Mucosa of rectum (tissue), 2 donors: ENCODE data around the gene ELFN2.

Experiments
- H3K27ac ChIP-seq, 2 donors: one replicate each; pipeline ENCODE4 v1.7.0; 2013; ENCODE audit warnings: inconsistent platforms in 2 of 2, low read depth in 2 of 2, low read length in 2 of 2
- H3K27me3 ChIP-seq, 2 donors: one replicate each; pipeline ENCODE4 v1.7.0; 2013; ENCODE audit warnings: low read length in 2 of 2; ENCODE audit not compliant: control insufficient read depth in 2 of 2, insufficient read depth in 2 of 2
- H3K36me3 ChIP-seq, 2 donors: one replicate each; pipeline ENCODE4 v1.7.0; 2013; ENCODE audit warnings: low read length in 2 of 2; ENCODE audit not compliant: control insufficient read depth in 2 of 2, insufficient read depth in 2 of 2
- H3K4me1 ChIP-seq, 2 donors: one replicate each; pipeline ENCODE4 v1.7.0; 2013; ENCODE audit warnings: low read length in 2 of 2, mild to moderate bottlenecking in 1 of 2; ENCODE audit not compliant: control insufficient read depth in 2 of 2, insufficient read depth in 2 of 2
- H3K4me3 ChIP-seq, 2 donors: one replicate each; pipeline ENCODE4 v1.7.0; 2013; ENCODE audit warnings: low read length in 2 of 2
- H3K9ac ChIP-seq, 2 donors: one replicate each; pipeline ENCODE4 v1.7.0; 2013; ENCODE audit warnings: low read length in 2 of 2, low read depth in 1 of 2, mild to moderate bottlenecking in 1 of 2
- H3K9me3 ChIP-seq, 2 donors: one replicate each; pipeline ENCODE4 v1.7.0; 2013; ENCODE audit warnings: low read length in 2 of 2; ENCODE audit not compliant: control insufficient read depth in 2 of 2
- donor health status: healthy.
- donor health status: Normal muscosa, but diverticular disease.

Gene ELFN2

DNA sequence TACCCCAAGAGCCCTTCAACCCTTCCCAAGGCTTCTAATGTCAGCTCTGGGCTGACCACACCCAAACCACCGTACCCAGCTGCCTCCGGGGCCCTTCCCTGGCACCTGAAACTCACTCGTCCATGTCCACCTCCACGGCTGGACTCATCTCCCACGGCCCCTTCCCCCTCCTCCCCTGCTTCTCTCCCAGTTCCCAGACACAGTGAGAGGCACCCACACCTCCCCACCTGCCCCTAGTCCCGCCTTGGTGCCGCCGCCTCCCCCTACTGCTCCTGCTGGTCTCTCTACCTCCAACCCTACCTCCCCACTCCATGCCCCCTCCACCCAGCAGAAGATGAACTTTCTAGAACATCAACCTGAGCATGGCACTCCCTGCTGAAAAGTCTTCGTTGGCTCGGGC lies 39.5 kb downstream of the ELFN2 start:
- no peak overlapping the region for H3K27ac ChIP-seq
- H3K4me1 ChIP-seq, result no peaks in the 10 kb centered on the region
- no peaks in the 10 kb centered on the region for H3K9me3 ChIP-seq
- peaks cover 2 to 7% of the 10 kb centered on the region in 2 donors for H3K27me3 ChIP-seq
- no peak overlapping the region for H3K4me3 ChIP-seq
- no peaks in the 10 kb centered on the region for H3K36me3 ChIP-seq
- no peak overlapping the region for H3K9ac ChIP-seq

DNA sequence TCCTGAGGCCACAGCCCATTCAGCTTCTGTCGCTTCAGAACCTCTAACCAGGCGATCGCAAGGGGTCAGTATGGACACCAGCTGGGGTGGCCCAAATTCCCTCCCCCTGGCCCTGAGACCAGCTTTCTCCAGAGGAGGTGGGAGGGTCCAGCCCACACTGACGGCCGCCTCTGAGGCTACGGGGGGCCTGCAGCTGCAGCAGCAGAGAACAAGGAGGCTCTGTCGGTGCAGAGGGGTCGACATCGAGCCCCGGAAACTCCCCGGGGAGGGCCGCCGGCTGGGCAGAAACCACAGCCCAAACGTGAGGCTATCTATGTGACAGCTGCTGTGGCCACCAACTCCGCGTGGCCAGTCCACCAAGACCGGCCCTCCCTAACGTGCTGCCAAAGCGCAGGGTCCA lies 40.8 kb downstream of the ELFN2 start:
- Histone ChIP-seq H3K4me3 (no peak overlapping the region), H3K9me3 (no peaks in the 10 kb centered on the region), H3K27ac (no peak overlapping the region), H3K27me3 (peaks cover 2 to 9% of the 10 kb centered on the region in 2 donors), H3K4me1 (no peaks in the 10 kb centered on the region), H3K9ac (no peak overlapping the region), H3K36me3 (no peaks in the 10 kb centered on the region)

DNA sequence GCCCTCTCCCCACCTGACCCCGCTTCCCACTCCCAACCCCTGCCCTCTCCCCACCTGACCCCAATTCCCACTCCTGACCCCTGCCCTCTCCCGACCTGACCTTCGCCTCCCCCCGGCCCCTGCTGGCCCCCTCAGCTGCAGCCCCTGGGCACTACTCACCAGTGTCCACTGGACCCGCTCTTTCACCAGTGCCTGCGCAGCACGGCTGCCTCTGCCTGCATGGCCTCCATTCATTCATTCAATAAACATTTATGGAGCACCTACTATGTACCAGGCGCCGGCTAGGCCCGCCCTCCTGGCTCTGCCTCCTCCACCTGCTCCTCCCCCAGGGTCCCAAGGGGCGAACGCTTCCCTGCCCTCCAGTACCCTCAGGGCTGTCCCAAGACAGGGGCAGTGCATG lies 42.6 kb downstream of the ELFN2 start:
- H3K4me3 ChIP-seq, result no peak overlapping the region
- peaks cover 4 to 19% of the 10 kb centered on the region in 2 donors for H3K27me3 ChIP-seq

DNA sequence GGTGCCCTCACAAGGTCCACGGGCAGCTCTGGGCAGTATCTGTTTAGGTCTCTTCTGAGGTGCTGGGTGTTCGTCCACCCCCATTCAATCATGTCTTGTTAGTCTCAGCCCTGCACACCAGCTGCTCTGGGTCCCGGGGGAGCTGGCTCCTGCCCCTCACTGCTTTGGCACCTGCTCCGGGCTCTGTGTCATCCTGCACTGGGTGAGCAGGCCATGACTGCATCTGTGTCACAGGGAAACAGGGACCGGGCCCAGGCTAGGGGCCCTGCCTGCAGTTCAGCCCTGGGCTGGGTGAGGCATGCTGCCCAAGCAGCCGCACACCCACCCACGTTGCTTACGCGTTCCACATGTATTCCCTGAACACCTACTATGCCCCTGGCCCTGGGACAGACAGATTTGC lies 43.9 kb downstream of the ELFN2 start:
- Histone ChIP-seq H3K4me3 (no peak overlapping the region), H3K27ac (no peak overlapping the region), H3K36me3 (no peaks in the 10 kb centered on the region), H3K27me3 (peaks cover 4 to 20% of the 10 kb centered on the region in 2 donors), H3K4me1 (no peaks in the 10 kb centered on the region), H3K9ac (no peak overlapping the region), H3K9me3 (no peaks in the 10 kb centered on the region)

More for the DNA sequence above, 42.6 kb downstream of the ELFN2 start:
- Histone ChIP-seq H3K27ac (no peak overlapping the region), H3K9me3 (no peaks in the 10 kb centered on the region), H3K9ac (no peak overlapping the region), H3K36me3 (no peaks in the 10 kb centered on the region), H3K4me1 (no peaks in the 10 kb centered on the region)

DNA sequence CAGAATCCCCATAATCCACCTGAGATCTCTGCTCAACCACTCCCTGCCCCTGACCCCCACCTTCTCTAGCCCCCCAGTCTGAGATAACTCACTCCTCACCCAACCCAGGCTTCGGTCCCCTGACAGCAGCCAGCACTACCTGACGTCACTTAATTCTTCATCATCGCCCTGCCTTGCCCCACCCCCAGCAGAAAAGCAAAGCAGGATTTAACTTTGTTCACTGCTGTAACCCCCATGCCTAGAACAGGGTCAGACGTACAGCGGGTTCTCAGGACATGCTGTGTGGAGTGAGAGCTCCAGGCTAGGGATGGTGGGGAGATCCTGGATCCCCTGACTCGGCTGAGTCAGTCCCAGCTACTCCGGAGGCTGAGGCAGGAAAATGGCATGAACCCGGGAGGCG lies 45.8 kb downstream of the ELFN2 start:
- no peaks in the 10 kb centered on the region for H3K4me1 ChIP-seq
- peaks cover 10 to 28% of the 10 kb centered on the region in 2 donors for H3K27me3 ChIP-seq
- no peak overlapping the region for H3K4me3 ChIP-seq

DNA sequence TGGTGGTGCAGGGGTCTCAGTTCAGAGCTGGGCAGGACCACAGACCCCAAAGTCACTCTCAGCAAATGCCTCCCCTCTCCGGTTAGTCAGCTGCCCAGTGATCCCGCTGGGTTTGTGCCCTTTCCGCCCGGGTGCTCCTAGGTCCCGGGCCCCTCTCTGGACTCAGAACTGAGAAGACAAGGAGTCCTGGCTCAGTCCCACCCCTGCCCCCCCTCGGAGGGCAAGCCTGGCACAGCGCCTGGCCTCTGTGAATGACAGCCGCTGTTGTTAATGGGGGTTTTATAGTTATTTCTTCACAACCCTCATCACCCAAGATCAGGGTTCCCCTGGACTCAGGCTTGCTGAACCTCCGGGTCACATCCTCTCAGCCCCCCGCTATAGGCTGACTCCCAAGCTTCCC lies 47.6 kb downstream of the ELFN2 start:
- no peak overlapping the region for H3K9ac ChIP-seq
- H3K9me3 ChIP-seq, result no peaks in the 10 kb centered on the region
- H3K27ac ChIP-seq, result no peak overlapping the region
- H3K4me1 ChIP-seq, result no peaks in the 10 kb centered on the region
- H3K4me3 ChIP-seq, result no peak overlapping the region
- no peaks in the 10 kb centered on the region for H3K36me3 ChIP-seq
- H3K27me3 ChIP-seq, result peaks cover 10 to 28% of the 10 kb centered on the region in 2 donors

More for the DNA sequence above, 45.8 kb downstream of the ELFN2 start:
- no peaks in the 10 kb centered on the region for H3K36me3 ChIP-seq
- H3K27ac ChIP-seq, result no peak overlapping the region
- H3K9me3 ChIP-seq, result no peaks in the 10 kb centered on the region
- no peak overlapping the region for H3K9ac ChIP-seq

DNA sequence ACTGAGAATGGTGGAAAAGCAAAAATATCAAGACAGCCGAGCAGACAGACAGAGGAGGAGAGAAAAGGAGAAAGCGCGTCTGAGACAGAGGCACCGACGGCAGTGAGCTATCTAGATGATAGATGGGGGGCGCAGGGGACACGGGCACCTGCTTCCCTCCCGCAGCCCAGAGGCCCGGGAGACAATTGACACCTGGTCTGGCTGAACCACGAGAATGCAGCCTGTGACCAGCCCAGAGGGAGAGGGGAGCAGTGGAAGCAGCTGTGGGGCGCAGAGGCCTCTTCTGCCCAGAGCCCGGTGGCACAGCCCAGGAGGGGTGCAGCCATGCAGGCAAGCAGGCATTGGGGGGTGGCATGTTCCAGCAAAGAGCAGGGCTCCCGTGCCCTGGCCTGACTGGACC lies 48.2 kb downstream of the ELFN2 start:
- H3K9ac ChIP-seq, result no peak overlapping the region
- H3K27me3 ChIP-seq, result peaks cover 10 to 28% of the 10 kb centered on the region in 2 donors
- H3K9me3 ChIP-seq, result no peaks in the 10 kb centered on the region
- no peaks in the 10 kb centered on the region for H3K36me3 ChIP-seq
- no peak overlapping the region for H3K4me3 ChIP-seq
- H3K27ac ChIP-seq, result no peak overlapping the region
- no peaks in the 10 kb centered on the region for H3K4me1 ChIP-seq

DNA sequence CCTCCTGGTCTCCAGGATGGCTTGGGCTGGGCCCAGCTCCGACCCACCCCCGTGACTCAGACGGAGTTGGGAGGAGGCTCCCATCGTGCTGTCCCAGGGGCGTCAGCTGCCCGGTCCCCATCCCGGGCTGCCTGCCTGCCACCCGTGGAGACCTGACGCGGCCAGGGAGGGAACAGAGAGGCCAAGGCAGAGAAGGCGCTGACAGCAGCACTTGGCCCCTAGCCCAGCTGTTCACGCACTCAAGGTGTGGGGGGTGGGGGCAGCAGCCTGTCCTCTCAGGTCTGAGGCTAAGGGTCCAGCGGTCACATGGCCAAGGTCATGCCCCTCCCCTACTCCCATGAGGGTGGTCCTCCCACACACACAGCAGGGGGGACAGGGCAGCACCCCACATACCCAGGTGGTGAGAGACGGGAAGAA lies 48.6 kb downstream of the ELFN2 start:
- Histone ChIP-seq H3K9ac (no peak overlapping the region), H3K4me3 (no peak overlapping the region), H3K27ac (no peak overlapping the region), H3K4me1 (no peaks in the 10 kb centered on the region), H3K27me3 (peaks cover 10 to 26% of the 10 kb centered on the region in 2 donors), H3K36me3 (no peaks in the 10 kb centered on the region), H3K9me3 (no peaks in the 10 kb centered on the region)

DNA sequence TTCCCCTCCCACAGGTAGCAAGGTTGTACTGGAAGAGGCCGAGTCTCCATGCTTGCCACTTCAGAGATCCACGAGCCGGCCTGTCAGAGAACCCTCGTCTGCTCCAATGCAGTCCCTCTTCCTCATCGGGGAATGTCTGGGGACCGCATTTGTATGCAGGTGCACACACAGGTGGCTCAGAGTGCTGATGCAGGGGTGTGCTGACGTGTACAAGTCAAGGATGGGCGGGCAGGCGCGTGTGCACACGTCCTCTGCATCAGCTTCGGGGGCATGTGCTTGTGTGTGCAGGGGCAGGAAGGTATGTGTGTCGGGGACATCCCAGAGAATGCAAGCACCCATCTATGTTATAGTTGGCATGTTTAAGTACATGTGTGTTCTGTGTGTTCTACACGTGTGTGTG lies 49.4 kb downstream of the ELFN2 start:
- Histone ChIP-seq H3K27ac (no peak overlapping the region), H3K4me3 (no peak overlapping the region), H3K27me3 (peaks cover 10 to 22% of the 10 kb centered on the region in 2 donors), H3K36me3 (no peaks in the 10 kb centered on the region), H3K9ac (no peak overlapping the region), H3K9me3 (no peaks in the 10 kb centered on the region), H3K4me1 (no peaks in the 10 kb centered on the region)

DNA sequence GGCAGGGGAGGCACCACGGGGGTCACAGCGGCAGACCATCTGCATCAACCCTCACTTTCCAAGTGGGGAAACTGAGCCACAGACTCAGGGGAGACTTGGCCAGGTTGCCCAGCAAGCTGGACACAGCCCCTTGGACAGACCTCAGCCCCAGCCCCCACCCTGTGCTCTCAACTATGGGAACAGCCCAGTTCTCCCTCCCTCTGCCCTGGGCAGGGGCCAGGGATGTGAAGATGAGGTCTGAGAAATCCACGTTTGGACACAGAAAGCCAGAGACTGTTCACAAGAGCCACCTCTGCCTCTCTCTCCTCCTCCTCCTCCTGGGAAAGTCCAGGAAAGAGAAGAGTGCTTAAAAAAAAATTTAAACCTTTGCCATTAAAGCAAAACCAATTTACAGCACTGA lies 50.1 kb downstream of the ELFN2 start:
- Histone ChIP-seq H3K9me3 (no peaks in the 10 kb centered on the region), H3K4me3 (no peak overlapping the region), H3K27me3 (peaks cover 10 to 20% of the 10 kb centered on the region in 2 donors), H3K4me1 (no peaks in the 10 kb centered on the region), H3K9ac (no peak overlapping the region), H3K36me3 (no peaks in the 10 kb centered on the region), H3K27ac (no peak overlapping the region)

DNA sequence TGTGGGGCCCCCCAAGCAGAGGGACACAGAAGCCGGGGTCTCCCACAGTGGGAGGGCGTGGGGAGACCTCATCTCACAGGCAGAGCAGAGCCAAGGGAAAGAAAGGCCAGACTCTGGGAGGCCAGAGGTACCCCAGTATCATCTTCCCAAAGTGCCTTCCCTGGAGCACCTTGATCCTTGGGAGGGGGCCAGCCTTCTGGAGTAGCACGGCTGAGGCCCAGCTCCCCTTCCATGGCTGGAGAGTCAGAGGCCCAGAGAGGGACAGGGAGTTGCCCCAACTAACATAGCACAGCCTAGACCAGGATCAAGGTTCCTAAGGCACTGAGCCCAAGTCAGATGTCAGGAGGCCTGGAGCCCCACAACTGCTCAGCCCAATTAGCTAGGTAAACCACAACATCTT lies 50.6 kb downstream of the ELFN2 start:
- Histone ChIP-seq H3K4me1 (no peaks in the 10 kb centered on the region), H3K4me3 (no peak overlapping the region), H3K9ac (no peak overlapping the region), H3K9me3 (no peaks in the 10 kb centered on the region), H3K36me3 (no peaks in the 10 kb centered on the region), H3K27ac (no peak overlapping the region), H3K27me3 (peaks cover 10 to 20% of the 10 kb centered on the region in 2 donors)
